ENCODE data around the gene PLCB3. TPM values are rescaled to one million over a fixed set of nuclear protein-coding genes. Genes with fewer than 3 reads are reported as not detected.

Gene PLCB3
- total RNA-seq, 1 experiment from 2014 or later, result 41.2 TPM

DNA sequence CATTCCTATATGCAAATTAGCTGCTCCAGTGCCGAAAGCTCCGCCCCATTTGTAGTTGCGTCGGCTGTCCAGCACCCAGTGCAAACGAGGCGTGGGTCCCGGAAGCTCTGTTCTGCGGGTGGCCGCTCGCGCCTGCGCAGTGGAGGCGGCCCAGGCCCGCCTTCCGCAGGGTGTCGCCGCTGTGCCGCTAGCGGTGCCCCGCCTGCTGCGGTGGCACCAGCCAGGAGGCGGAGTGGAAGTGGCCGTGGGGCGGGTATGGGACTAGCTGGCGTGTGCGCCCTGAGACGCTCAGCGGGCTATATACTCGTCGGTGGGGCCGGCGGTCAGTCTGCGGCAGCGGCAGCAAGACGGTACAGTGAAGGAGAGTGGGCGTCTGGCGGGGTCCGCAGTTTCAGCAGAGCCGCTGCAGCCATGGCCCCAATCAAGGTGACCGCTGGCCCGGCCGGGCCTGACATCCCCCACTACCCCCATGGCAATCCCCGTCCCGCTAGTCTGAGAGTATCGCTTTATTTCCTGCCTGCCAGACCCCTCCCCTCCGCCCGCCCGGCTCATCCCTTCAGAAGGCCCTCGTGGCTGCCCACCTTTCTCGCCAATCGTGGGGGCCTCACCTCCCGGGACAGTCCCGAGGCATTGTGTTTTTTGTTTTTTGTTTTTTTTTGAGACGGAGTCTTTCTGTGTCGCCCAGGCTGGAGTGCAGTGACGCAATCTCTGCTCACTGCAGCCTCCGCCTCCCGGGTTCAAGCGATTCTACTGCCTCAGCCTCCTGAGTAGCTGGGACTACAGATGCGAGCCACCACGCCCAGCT lies 66.8 kb downstream of the PLCB3 start, which contains the start of gene PRDX5:
PRDX5 (plus strand) TSS at position 161 of the 805 bp plus-strand sequence; CDS start at position 256, 95 bp downstream.
- Histone ChIP-seq H3K4me3 (ENCODE audit: low read depth in 2 of 2, low read length in 2 of 2) (peak within 1 kb of the TSS; percentile 74 to 77), H3K27ac (ENCODE audit: low read length) (peak within 1 kb of the TSS; percentile 100), H3K4me1 (ENCODE audit: control insufficient read depth, insufficient read depth, low read length) (peaks cover 48% of the 10 kb centered on the region), H3K27me3 (ENCODE audit: control insufficient read depth, insufficient read depth, low read length) (no peaks in the 10 kb centered on the region), H3K36me3 (ENCODE audit: control insufficient read depth, insufficient read depth, low read length) (peaks cover 2% of the 10 kb centered on the region; the same call in 1 of the 2 replicates), H3K9me3 (ENCODE audit: control insufficient read depth, insufficient read depth, low read depth, low read length) (no peaks in the 10 kb centered on the region)
- TF ChIP-seq SIN3A (IDR thresholded peaks at IDR 0.05; ENCODE audit: borderline replicate concordance, insufficient read depth, low read depth, low read length) (peak; percentile 80; the same call in 1 of the 2 replicates), TCF7L2 (IDR thresholded peaks at IDR 0.05; ENCODE audit: low read depth, low read length) (no peak), POLR2AphosphoS5 (IDR thresholded peaks at IDR 0.05; ENCODE audit: low read depth, low read length) (peak; percentile 72; the same call in 1 of the 2 replicates)
- TF ChIP-seq, protein P1, sequence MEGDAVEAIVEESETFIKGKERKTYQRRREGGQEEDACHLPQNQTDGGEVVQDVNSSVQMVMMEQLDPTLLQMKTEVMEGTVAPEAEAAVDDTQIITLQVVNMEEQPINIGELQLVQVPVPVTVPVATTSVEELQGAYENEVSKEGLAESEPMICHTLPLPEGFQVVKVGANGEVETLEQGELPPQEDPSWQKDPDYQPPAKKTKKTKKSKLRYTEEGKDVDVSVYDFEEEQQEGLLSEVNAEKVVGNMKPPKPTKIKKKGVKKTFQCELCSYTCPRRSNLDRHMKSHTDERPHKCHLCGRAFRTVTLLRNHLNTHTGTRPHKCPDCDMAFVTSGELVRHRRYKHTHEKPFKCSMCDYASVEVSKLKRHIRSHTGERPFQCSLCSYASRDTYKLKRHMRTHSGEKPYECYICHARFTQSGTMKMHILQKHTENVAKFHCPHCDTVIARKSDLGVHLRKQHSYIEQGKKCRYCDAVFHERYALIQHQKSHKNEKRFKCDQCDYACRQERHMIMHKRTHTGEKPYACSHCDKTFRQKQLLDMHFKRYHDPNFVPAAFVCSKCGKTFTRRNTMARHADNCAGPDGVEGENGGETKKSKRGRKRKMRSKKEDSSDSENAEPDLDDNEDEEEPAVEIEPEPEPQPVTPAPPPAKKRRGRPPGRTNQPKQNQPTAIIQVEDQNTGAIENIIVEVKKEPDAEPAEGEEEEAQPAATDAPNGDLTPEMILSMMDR (IDR thresholded peaks at IDR 0.05), result no peak; the same call in 1 of the 2 replicates
- TF ChIP-seq, protein P2, sequence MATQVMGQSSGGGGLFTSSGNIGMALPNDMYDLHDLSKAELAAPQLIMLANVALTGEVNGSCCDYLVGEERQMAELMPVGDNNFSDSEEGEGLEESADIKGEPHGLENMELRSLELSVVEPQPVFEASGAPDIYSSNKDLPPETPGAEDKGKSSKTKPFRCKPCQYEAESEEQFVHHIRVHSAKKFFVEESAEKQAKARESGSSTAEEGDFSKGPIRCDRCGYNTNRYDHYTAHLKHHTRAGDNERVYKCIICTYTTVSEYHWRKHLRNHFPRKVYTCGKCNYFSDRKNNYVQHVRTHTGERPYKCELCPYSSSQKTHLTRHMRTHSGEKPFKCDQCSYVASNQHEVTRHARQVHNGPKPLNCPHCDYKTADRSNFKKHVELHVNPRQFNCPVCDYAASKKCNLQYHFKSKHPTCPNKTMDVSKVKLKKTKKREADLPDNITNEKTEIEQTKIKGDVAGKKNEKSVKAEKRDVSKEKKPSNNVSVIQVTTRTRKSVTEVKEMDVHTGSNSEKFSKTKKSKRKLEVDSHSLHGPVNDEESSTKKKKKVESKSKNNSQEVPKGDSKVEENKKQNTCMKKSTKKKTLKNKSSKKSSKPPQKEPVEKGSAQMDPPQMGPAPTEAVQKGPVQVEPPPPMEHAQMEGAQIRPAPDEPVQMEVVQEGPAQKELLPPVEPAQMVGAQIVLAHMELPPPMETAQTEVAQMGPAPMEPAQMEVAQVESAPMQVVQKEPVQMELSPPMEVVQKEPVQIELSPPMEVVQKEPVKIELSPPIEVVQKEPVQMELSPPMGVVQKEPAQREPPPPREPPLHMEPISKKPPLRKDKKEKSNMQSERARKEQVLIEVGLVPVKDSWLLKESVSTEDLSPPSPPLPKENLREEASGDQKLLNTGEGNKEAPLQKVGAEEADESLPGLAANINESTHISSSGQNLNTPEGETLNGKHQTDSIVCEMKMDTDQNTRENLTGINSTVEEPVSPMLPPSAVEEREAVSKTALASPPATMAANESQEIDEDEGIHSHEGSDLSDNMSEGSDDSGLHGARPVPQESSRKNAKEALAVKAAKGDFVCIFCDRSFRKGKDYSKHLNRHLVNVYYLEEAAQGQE (IDR thresholded peaks at IDR 0.05; ENCODE audit: insufficient read depth in 1 of 2, low read depth in 2 of 2, low read length in 1 of 2), result peak in 1 of 2 experiments; percentile 75; a peak in 2 of 4 replicates
- BruUV-seq (replicated peaks), result no TSS peak
- DNase-seq (ENCODE audit: low read depth, low spot score), result no peak
- intact Hi-C loops (cut with micrococcal nuclease; ENCODE audit: unreplicated experiment), result loop anchor here (1.0 kb wide), 1 partner anchor 37 kb away; no protein-coding TSS in a partner anchor
- ChIA-PET CTCF (interaction anchor here (0.6 to 2.3 kb wide), 16 partner anchors 12 to 224 kb away, joined by 3 to 21 read pairs (median 4); partner anchors contain the start of genes CATSPERZ and GPR137), POLR2A (interaction anchor here (0.5 to 2.0 kb wide), 15 partner anchors 11 to 84 kb away, joined by 3 to 12 read pairs (median 5); partner anchors contain the start of genes BAD and ESRRA)
- in situ Hi-C loops (cut with HindIII; ENCODE audit: low pct_unique_long_range_greater_than_20kb, low sequenced_read_pairs), result no loop called here
- ATAC-seq, result peak; percentile 87

Other genes with a start within 250 kb of the PLCB3 start
- gene FLRT1, start 215.6 kb upstream of the PLCB3 start, total RNA-seq (2021; ENCODE audit: unreplicated experiment), result 0.51 TPM
- gene MACROD1, start 85.4 kb upstream of the PLCB3 start, total RNA-seq (2021; ENCODE audit: unreplicated experiment), result 16.8 TPM
- gene STIP1, start 65.4 kb upstream of the PLCB3 start, total RNA-seq (2021; ENCODE audit: unreplicated experiment), result 344 TPM
- gene FERMT3, start 44.8 kb upstream of the PLCB3 start, total RNA-seq (2021; ENCODE audit: unreplicated experiment), result 2.9 TPM
- gene TRPT1, start 25.3 kb upstream of the PLCB3 start, total RNA-seq (2021; ENCODE audit: unreplicated experiment), result 66.1 TPM
- gene NUDT22, start 25.3 kb upstream of the PLCB3 start, total RNA-seq (2021; ENCODE audit: unreplicated experiment), result 98.8 TPM
- gene DNAJC4, start 21.0 kb upstream of the PLCB3 start, total RNA-seq (2021; ENCODE audit: unreplicated experiment), result 41.0 TPM
- 101 TPM for gene VEGFB, start 16.9 kb upstream of the PLCB3 start, total RNA-seq (2021; ENCODE audit: unreplicated experiment)
- 71.8 TPM for gene FKBP2, start 10.4 kb upstream of the PLCB3 start, total RNA-seq (2021; ENCODE audit: unreplicated experiment)
- 261 TPM for gene PPP1R14B, start 4.6 kb upstream of the PLCB3 start, total RNA-seq (2021; ENCODE audit: unreplicated experiment)
- 77.7 TPM for gene BAD, start 33.1 kb downstream of the PLCB3 start, total RNA-seq (2021; ENCODE audit: unreplicated experiment)
- 183 TPM for gene GPR137, start 34.3 kb downstream of the PLCB3 start, total RNA-seq (2021; ENCODE audit: unreplicated experiment)
- gene KCNK4, start 39.8 kb downstream of the PLCB3 start, total RNA-seq (2021; ENCODE audit: unreplicated experiment), result 1.1 TPM
- 0.64 TPM for gene CATSPERZ, start 48.8 kb downstream of the PLCB3 start, total RNA-seq (2021; ENCODE audit: unreplicated experiment)
- 81.6 TPM for gene ESRRA, start 54.0 kb downstream of the PLCB3 start, total RNA-seq (2021; ENCODE audit: unreplicated experiment)
- gene TRMT112, start 66.0 kb downstream of the PLCB3 start, total RNA-seq (2021; ENCODE audit: unreplicated experiment), result 341 TPM
- gene PRDX5, start 66.6 kb downstream of the PLCB3 start, total RNA-seq (2021; ENCODE audit: unreplicated experiment), result 492 TPM
- gene CCDC88B, start 88.7 kb downstream of the PLCB3 start, total RNA-seq (2021; ENCODE audit: unreplicated experiment), result 17.1 TPM
- gene RPS6KA4, start 107.6 kb downstream of the PLCB3 start, total RNA-seq (2021; ENCODE audit: unreplicated experiment), result 74.0 TPM

All from Panc1 (cell line).